Measurements from ENCODE around the gene GOLM1. TPM values are rescaled to one million over a fixed set of nuclear protein-coding genes. Genes with fewer than 3 reads are reported as not detected.
"Not testable (repeated sequence)": the region's sequence is repeated elsewhere in the genome, so short reads cannot be mapped to it uniquely, and the experiment has no call there.

The GOLM1 gene
- total RNA-seq, 1 experiment from 2014 or later, result 106 TPM

GRCh38 chr9:86054695-86055094 is 44.7 kb downstream of the GOLM1 start:
- DNase-seq (ENCODE audit: low read depth, low spot score), result no peak
- in situ Hi-C loops (cut with HindIII; ENCODE audit: low pct_unique_long_range_greater_than_20kb, low sequenced_read_pairs), result no loop called here

GRCh38 chr9:86052556-86053468 is 46.5 kb downstream of the GOLM1 start:
- no peak for DNase-seq (ENCODE audit: low read depth, low spot score)
- in situ Hi-C loops (cut with HindIII; ENCODE audit: low pct_unique_long_range_greater_than_20kb, low sequenced_read_pairs), result no loop called here

GRCh38 chr9:86048018-86048742 is 51.2 kb downstream of the GOLM1 start:
- DNase-seq (ENCODE audit: low read depth, low spot score); in situ Hi-C loops (cut with HindIII; ENCODE audit: low pct_unique_long_range_greater_than_20kb, low sequenced_read_pairs): not testable (repeated sequence)

GRCh38 chr9:86047361-86047760 is 52.0 kb downstream of the GOLM1 start:
- no peak for DNase-seq (ENCODE audit: low read depth, low spot score)
- in situ Hi-C loops (cut with HindIII; ENCODE audit: low pct_unique_long_range_greater_than_20kb, low sequenced_read_pairs), result no loop called here

- in situ Hi-C loops (cut with HindIII; ENCODE audit: low pct_unique_long_range_greater_than_20kb, low sequenced_read_pairs), result no loop called here
- no peak for DNase-seq (ENCODE audit: low read depth, low spot score)
Measured at GRCh38 chr9:86046930-86047341, 52.4 kb downstream of the GOLM1 start.

- in situ Hi-C loops (cut with HindIII; ENCODE audit: low pct_unique_long_range_greater_than_20kb, low sequenced_read_pairs), result no loop called here
- DNase-seq (ENCODE audit: low read depth, low spot score), result no peak
Measured at GRCh38 chr9:86046071-86046636, 53.2 kb downstream of the GOLM1 start.

- in situ Hi-C loops (cut with HindIII; ENCODE audit: low pct_unique_long_range_greater_than_20kb, low sequenced_read_pairs), result no loop called here
Measured at GRCh38 chr9:86045654-86046053, 53.7 kb downstream of the GOLM1 start.

GRCh38 chr9:86043999-86044398 is 55.4 kb downstream of the GOLM1 start:
- DNase-seq (ENCODE audit: low read depth, low spot score), result peak; percentile 59
- in situ Hi-C loops (cut with HindIII; ENCODE audit: low pct_unique_long_range_greater_than_20kb, low sequenced_read_pairs), result no loop called here

More at GRCh38 chr9:86045654-86046053, 53.7 kb downstream of the GOLM1 start:
- no peak for DNase-seq (ENCODE audit: low read depth, low spot score)

- DNase-seq (ENCODE audit: low read depth, low spot score), result no peak
- in situ Hi-C loops (cut with HindIII; ENCODE audit: low pct_unique_long_range_greater_than_20kb, low sequenced_read_pairs), result no loop called here
Measured at GRCh38 chr9:86043586-86043985, 55.8 kb downstream of the GOLM1 start.

GRCh38 chr9:86042199-86042978 is 57.0 kb downstream of the GOLM1 start:
- DNase-seq (ENCODE audit: low read depth, low spot score), result no peak
- in situ Hi-C loops (cut with HindIII; ENCODE audit: low pct_unique_long_range_greater_than_20kb, low sequenced_read_pairs), result no loop called here

GRCh38 chr9:86041311-86041741 is 58.0 kb downstream of the GOLM1 start:
- no peak for DNase-seq (ENCODE audit: low read depth, low spot score)

GRCh38 chr9:86040861-86041155 is 58.5 kb downstream of the GOLM1 start:
- in situ Hi-C loops (cut with HindIII; ENCODE audit: low pct_unique_long_range_greater_than_20kb, low sequenced_read_pairs), result no loop called here
- DNase-seq (ENCODE audit: low read depth, low spot score), result no peak

More at GRCh38 chr9:86041311-86041741, 58.0 kb downstream of the GOLM1 start:
- in situ Hi-C loops (cut with HindIII; ENCODE audit: low pct_unique_long_range_greater_than_20kb, low sequenced_read_pairs), result no loop called here

- in situ Hi-C loops (cut with HindIII; ENCODE audit: low pct_unique_long_range_greater_than_20kb, low sequenced_read_pairs), result no loop called here
- no peak for DNase-seq (ENCODE audit: low read depth, low spot score)
Measured at GRCh38 chr9:86039991-86040860, 59.1 kb downstream of the GOLM1 start.

GRCh38 chr9:86036555-86036954 is 62.8 kb downstream of the GOLM1 start:
- DNase-seq (ENCODE audit: low read depth, low spot score), result no peak
- in situ Hi-C loops (cut with HindIII; ENCODE audit: low pct_unique_long_range_greater_than_20kb, low sequenced_read_pairs), result no loop called here

- DNase-seq (ENCODE audit: low read depth, low spot score), result no peak
- in situ Hi-C loops (cut with HindIII; ENCODE audit: low pct_unique_long_range_greater_than_20kb, low sequenced_read_pairs), result no loop called here
Measured at GRCh38 chr9:86035827-86036440, 63.4 kb downstream of the GOLM1 start.

- in situ Hi-C loops (cut with HindIII; ENCODE audit: low pct_unique_long_range_greater_than_20kb, low sequenced_read_pairs), result no loop called here
- DNase-seq (ENCODE audit: low read depth, low spot score), result peak; percentile 69
Measured at GRCh38 chr9:86034863-86035734, 64.3 kb downstream of the GOLM1 start.

Measured in SK-MEL-5 (cell line).